Activated CD4-positive, CD25-positive, alpha-beta regulatory T cell treated with anti-CD3 and anti-CD28 coated beads, Interleukin-2, amount 50 U/mL, for 16 hours (primary cell): Measurements from ENCODE around the gene RNF207.

Source experiments
- DNase-seq: peaks from one replicate; pipeline ENCODE4 v3.0.0-alpha.2; 2020; ENCODE audit warnings: low read depth, low spot score

Gene RNF207

DNA sequence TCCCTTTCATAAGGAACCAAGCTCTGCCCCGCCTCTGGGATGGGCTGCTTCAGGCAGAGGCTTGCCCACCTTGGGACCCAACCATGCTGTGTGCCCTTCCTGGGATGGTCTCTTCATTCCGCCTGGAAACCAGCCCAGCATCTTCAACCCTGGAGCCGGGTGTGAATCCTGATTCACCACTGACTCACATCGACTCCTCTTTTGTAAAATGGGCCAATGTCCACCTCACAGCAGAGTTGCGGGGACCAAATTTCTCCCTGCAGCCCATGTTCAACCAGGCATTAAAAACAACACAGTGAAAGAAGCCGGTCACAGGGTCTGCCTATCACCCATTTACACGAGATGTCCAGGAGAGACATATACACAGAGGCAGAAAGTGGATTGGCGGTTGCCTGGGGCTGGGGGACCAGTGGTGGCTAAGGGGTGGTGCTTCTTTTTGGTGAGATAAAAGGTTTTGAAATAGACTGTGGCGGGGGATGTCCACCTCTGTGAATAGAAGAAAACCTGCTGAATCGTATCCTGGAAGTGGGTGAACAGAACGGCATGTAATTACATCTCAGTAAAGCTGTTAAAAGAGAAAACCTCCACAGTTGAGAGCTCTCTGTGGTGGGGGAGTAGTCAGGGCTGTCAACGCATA lies 61.9 kb downstream of the RNF207 start:
- no peak for DNase-seq

DNA sequence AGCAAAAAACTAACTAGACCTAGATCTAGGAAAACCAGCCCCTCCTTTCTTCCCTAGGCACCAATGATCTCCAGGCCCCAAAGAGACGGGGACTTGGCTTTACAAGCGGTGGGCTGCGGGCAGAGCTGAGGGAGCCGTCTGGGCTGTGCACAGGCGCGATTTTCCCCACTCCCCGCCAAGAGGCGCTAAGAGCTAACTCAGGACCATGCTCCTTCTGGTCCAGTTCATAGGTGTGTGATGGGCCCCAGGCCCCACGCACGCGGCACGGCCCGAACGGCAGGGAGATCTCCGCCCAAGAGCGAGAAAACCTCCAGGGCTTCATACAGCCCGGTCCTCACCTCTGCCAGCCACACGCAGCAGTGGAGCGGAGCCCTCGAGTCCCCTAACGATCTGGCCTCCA lies 62.5 kb downstream of the RNF207 start:
- no peak for DNase-seq

DNA sequence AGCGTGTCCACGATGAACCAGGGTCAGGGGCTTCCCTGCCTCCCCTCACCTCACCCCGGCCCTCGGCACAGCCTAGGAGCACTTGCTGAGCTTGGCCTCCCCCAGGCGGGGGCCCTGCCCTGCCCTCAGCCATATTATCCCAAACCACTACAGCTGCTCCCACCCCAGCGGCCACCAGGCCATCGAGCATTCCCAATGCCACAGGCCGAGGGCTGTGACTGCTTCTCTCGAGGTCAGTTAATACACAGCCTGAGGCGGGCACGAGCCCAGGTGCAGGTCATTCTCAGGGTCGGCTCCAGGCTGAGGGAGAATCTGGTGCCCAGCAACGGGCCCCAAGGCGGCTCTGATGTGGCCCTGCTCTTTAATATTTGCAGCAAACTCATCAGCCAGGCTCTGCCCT lies 63.4 kb downstream of the RNF207 start:
- DNase-seq, result no peak

GRCh38 chr1:6269720-6270400 lies 63.9 kb downstream of the RNF207 start:
- no peak for DNase-seq

- DNase-seq, result no peak
Observed at GRCh38 chr1:6270401-6270800, 64.5 kb downstream of the RNF207 start.
